GM19438 (cell line): ENCODE data around the gene KCNH2.

Experiments used
- ATAC-seq: cut with Tn5 transposase; IDR thresholded peaks from one replicate; pipeline ENCODE4 v1.9.1; 2021; ENCODE audit warnings: low read depth; ENCODE audit not compliant: unreplicated experiment

The KCNH2 gene

DNA sequence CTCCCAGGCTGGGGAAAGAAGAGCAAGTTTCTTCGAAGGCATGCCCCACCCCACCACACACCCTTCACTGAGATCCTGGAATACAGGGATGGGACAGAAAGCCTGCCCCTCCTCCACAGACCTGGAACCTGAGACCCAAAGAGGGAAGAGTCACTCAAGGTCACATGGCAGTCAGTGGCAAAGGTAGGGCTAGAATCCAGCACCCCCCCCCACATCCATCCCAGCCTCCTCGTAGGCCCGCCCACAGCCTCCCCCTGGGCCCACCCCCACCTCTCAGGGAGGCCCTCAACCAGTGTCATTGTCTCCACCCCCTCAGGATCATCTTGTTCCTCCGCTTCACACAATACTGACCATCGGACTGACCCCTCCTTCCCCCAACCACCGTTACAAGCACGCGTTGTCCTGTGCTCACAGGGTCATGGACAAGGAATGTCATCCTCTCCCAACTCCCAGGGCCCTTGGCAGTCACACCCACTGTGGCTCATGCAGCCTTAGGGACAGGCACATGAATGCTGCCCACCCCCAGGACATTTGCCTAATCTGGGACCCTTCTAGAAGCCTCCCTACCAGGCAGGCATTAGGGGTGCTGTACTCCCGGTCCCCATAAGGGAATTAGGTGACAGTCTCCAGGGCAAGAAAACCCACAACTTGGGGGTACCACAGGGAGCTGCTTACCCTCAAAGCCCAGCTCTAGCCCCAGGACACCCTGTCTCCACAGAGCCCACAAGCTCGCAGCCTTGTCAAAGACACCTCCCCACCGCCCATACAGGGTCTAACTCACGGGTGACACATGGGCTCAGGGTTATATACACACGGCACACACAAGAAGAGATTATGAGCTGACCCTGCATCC lies 1.4 kb downstream of the KCNH2 start:
- no peak for ATAC-seq

GRCh38 chr7:150975536-150976319 lies 2.4 kb downstream of the KCNH2 start:
- no peak for ATAC-seq

DNA sequence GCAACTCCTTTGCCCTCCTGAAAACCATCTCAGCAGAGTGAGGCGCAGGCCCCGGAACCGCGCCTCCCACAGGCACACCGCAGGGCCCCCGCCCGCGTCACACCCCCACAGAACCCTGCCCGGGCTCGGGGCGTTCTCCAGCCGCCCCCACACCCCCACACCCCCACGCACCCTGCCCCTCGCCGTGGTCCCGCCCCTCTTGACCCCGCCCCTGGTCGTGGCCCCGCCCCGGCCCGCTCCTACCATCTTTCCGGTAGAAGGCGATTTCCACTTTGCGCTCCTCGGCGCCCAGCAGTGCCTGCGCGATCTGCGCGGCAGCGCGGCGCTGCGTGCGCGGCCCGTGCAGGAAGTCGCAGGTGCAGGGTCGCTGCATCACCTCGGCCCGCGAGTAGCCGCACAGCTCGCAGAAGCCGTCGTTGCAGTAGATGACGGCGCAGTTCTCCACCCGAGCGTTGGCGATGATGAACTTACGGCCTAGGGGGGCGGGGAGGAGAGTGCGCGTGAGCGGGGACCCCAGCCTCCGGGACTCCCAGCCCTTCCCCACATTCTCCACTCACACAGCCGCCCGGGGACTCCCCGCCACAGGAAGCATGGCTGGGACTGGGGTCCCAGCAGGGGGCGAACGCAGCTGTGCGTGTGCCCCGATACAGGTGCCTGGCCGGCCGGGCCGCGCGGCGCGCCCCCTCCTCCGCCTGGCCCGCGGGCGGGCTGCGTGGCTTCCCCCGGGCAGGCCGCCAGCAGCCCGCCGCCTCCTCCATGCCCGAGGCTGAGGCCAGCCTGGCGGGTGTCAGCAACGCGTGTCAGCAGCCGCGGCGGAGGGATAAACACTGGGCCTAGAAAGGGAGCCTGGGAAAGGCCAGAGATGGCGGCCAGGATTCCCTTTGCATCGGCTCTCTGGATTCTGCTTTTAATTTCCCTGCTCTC lies 3.4 kb downstream of the KCNH2 start:
- ATAC-seq, result peak; percentile 58

DNA sequence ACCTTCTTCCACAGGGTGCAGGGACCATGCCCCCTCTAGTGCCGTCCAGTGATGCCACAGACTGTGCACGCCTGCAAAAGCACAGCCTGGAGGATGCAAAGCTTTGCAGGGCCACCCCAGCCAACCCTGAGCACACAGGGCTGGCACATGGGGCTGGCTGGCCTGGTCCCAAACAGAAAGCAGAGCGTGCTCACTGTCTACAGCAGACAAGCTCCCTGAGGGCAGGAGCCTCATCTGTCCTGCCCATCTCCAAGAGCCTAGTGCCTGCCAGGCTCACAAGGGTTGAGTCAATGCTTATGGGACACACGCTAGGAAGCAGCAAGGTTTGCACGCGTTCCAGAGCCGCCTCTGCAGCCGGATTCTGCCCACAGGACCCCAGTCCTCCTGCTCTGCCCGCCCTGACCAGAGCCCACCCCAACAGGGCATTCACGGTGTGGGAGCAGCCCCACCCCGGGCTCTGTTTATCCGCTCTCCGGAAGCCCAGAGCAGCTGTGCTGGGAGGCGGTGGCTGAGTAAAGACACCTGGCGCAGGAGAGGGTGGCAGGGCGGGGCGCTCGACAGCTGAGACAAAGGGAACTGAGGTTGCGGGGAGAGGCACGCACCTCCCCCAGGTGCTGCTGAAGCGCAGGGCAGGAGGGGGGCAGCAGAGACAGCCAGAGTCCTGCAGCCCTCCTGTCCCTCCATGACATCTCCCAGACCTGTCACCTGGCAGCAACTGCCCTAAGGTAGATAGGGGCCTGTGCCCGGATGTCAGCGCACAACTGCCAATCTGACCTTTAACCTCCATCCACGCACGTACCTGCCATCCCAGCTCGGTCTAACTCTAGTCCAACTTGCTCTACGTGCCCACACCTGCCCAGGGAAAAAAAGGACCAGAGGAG lies 4.3 kb downstream of the KCNH2 start:
- no peak for ATAC-seq

- no peak for ATAC-seq
Observed at GRCh38 chr7:150972741-150973140, 5.4 kb downstream of the KCNH2 start.

- no peak for ATAC-seq
Observed at GRCh38 chr7:150972023-150972468, 6.1 kb downstream of the KCNH2 start.

DNA sequence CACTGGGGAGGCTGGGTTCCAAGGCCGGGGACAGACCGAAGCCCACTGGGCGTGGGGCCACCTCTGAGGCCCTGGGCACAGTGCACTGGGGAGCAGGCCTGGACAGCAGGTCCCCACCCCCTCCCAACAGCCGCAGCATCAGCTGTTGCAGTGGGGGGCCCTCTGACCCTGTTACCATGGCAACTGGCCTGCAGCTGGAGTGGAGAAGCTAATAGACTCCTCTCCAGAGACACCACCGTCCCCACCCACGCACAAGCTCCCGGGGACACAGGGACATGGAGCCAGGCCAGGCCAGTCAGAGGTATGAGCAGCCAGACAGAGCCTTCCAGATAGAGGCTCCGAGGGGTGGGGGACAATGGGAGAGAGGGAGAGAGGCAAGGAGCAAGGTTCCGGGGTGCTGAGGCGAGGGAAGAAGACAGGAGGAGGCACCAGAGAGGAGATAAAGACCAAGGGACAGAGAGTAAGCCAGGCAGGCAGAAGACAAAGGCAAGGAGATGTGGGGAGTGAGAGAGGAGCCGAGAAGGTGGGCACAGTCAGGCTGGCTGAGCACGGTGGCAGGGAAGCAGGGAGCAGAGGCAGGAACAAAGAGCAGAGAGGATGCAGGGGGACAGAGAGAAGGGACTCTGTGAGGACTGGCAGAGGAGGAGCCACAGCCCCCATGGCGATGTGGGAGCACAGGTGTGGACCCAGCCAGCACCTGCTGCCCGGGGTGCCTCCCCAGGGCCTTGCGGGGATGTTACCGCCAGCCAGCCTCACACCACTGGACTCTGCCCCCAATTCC lies 6.7 kb downstream of the KCNH2 start:
- ATAC-seq, result no peak

GRCh38 chr7:150970424-150970823 lies 7.7 kb downstream of the KCNH2 start:
- ATAC-seq, result no peak

DNA sequence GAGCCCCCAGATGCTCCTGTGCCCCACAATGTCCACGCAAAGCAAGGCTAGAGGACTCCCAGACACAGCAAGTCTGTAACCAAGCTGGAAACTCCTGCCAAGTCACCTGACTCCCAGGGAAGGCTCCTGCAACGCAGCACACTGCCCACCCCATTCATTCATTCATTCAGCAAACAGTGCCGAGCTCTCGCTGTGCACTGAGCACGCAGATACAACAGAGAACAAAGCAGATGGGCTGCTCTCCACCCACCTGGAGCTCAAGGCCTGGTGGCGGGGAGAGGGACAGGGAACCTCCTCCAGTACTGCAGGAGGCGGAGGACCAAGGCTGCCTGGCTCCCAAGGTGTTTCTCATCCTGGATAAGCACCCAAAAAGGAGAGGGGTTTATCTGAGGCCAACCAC lies 8.6 kb downstream of the KCNH2 start:
- ATAC-seq, result no peak

- no peak for ATAC-seq
Observed at GRCh38 chr7:150968734-150969372, 9.3 kb downstream of the KCNH2 start.

- ATAC-seq, result no peak
Observed at GRCh38 chr7:150968056-150968733, 9.9 kb downstream of the KCNH2 start.

- no peak for ATAC-seq
Observed at GRCh38 chr7:150967349-150967748, 10.8 kb downstream of the KCNH2 start.

DNA sequence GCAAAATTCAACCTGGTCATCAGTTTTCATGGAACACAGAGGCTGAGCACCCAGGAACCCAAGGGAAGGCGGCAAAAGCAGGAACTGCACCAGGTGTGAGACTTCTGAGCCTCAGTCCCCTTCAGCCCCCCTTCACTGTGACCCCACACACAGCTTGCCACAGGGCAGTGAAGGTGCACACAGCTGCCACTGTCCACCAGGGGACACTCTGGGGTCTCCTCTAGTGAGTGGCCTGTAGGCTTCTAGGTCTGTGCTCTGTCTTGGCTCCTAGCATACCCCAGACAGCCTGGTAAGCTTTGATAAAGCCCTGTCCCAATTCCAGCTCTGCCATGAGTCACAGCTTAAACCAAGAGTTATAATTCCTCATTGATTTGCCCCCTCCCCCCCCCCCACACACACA lies 12.1 kb downstream of the KCNH2 start:
- ATAC-seq, result no peak

DNA sequence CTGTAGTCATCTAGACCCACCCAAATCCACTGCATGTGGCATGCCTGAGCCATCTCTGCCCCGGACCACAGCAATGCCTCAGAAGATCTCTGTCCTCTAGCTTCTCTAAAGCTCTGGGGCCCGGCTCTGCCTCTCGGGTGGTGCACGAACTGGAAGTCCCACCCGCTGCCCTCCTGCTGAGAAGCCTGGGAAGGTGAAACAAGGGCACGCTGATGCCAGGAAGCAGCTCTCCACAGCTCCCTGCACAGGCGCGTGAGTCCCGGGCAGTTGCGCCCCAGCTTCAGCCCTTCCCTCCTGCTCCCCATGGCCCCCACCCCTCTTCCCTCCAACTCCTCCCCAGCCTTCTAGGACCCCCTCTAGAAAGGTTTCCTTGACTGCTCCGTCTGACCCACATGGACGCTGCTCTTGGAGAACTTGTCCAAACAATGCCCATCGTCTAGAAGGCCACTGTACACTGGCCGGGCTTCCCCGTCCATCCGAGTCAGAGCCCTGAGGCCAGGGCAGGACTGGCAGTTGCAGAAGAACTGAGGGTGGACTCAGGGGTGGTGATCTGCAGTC lies 12.8 kb downstream of the KCNH2 start:
- ATAC-seq, result no peak

- ATAC-seq, result no peak
Observed at GRCh38 chr7:150964593-150965111, 13.5 kb downstream of the KCNH2 start.

GRCh38 chr7:150963707-150964559 lies 14.2 kb downstream of the KCNH2 start:
- ATAC-seq, result no peak
